ENCODE measurements around the gene TGFB3.
A peak's percentile ranks its signal among the peaks of the same experiment; 100 is the strongest.

The TGFB3 gene

DNA sequence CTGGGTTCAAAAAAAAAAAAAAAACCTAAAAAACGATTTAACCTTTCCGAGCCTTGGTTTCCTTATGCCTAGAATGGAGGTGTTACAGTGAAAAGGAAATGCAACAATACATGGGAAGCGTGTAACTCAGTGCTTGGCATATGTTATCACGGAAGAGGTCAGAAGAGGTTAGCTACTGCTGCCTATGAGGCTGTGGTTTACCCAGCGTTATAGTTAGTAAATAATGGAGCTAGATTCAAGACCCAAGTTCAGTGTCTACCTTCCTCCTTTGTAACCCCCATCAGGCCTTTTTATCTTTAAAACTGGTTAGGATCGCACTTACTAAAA lies 4.6 kb upstream of the TGFB3 start:
- no peak for DNase-seq

DNA sequence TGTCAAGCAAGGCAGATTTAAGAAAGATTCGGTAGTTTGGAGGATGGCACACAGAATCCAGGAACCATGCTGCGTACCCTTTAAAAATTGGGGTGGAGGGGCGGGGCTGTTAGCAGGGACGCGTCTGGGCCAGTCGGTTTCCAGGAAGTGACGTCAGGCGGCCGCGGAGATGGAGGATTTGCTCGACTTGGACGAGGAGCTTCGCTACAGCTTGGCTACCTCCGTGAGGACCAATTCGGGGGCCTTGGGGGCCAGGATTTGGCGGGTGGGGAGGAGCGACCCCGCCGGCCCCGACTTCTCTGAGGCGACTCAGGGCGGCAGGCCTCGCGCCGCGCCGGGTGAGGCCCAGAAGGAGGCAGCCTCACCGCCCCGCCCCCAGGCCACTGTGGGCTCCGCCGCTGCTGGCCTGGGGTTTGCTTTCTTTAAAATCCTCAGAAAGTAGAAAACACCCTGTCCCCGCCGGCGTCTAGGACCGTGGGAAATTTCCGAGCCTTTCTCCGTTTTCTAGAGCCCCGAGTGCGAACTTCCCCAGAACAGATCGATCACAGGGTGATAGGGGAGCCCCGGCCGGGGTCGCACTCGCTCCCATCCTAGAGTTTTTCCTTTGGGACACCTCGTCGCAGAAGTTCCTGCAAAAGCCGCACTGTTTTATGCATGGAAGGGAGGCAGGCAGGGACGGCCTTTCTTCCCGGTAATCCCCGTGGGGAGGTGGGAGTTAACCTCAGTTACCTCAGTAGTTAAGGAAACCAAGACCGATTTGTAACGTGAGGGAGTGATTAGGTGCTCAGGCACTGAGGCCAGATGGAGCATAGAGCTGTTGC lies 4.0 kb upstream of the TGFB3 start, which contains the start of gene IFT43:
Gene IFT43 (plus strand): TSS at position 146 of the 821 bp plus-strand sequence. CDS start 24 bp downstream, at position 170.
- DNase-seq: peak; percentile 87 to 93 (median 90)

GRCh38 chr14:75984674-75985073 lies 2.9 kb upstream of the TGFB3 start:
- DNase-seq: no peak

DNA sequence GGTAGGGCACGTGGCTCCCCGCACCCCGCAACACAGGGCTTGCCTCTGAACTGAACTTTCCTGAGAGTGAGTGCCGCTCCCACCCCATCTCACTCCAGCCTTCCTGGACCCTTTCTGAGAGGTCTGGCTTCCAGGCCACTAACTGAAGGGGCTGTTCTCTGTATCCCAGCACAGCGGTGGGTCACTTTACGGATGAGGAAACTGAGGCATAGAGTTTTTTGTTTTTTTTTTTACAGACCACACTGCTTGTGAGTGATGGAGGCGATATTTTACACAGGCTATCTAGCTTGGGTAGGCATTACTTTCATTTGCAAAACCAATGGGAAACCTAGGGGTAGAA lies 1.2 kb upstream of the TGFB3 start:
- DNase-seq: no peak

GRCh38 chr14:75982266-75983018 lies 647 bp upstream of the TGFB3 start:
- DNase-seq: peak; percentile 79 to 89 (median 84)

GRCh38 chr14:75980856-75981255 lies 939 bp downstream of the TGFB3 start:
- no peak for DNase-seq

DNA sequence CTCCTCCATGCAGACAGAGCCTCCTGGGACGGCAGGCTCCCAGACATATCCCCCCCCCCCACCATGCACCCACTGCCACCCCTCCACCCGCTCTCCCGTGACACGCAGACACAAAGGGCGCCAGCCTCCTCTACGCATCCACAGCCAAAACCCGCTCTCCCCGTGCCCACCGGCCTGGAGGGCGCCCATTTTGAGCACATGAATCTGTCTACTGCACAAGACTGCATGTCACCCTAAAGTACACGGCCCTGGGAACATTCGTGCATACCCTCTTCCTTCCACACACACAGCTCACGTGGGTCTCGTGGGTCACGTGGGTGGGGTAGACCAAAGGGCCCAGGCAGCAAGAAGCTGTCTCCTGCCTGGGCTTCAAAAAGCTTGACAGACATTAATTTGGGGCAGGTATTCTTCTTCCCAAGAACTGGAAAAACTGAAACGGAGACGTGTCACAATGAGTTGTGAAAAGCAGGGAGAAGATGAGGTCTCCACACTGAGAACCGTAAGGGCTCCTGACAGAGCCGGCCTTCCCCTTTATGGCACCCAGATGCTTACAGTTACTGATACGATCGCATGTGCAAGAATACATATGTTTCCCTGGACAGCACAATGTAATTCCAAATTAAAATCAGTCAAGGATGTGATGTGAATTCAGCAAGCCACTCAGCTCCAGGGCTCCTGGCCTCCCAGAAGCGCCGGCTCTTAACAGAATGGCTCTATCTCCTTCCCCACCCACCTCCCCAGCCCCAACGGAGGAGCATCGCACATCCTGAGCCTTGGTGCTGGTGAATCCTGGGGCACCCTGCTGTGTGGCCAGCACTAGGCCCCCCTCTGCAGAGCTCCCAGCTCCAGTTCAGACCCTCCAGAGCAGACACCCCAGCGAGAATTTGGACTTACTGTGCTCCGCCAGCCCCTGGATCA lies 1.9 kb downstream of the TGFB3 start:
- DNase-seq: no peak

GRCh38 chr14:75979071-75979571 lies 2.7 kb downstream of the TGFB3 start:
- peak in 3 of 4 experiments; percentile 21 to 48 (median 31) for DNase-seq

DNA sequence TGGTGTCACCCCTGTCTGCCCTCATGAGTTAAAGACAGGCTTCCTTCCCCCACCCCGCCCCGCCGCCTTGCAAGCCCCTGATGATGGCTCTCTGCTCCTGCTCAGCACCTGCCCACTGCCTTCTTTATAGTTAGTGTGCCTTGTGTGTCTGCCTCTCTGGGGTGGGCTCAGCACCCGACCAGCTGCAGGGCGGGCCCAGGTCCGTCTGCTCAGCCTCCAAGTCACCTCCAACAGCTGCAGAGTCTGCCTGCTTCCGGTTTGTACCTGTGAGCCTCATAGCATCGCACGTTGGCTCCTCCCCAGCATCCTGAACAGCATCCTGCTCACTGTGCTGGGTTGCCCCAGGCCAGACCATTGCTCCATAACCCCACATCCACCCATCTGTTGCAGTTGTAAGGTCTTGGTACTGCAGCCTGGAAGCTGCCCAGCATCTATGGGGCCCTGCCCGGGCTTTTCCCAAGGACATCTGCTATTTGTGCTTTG lies 3.5 kb downstream of the TGFB3 start:
- DNase-seq: no peak

GRCh38 chr14:75977582-75977943 lies 4.2 kb downstream of the TGFB3 start:
- no peak for DNase-seq

DNA sequence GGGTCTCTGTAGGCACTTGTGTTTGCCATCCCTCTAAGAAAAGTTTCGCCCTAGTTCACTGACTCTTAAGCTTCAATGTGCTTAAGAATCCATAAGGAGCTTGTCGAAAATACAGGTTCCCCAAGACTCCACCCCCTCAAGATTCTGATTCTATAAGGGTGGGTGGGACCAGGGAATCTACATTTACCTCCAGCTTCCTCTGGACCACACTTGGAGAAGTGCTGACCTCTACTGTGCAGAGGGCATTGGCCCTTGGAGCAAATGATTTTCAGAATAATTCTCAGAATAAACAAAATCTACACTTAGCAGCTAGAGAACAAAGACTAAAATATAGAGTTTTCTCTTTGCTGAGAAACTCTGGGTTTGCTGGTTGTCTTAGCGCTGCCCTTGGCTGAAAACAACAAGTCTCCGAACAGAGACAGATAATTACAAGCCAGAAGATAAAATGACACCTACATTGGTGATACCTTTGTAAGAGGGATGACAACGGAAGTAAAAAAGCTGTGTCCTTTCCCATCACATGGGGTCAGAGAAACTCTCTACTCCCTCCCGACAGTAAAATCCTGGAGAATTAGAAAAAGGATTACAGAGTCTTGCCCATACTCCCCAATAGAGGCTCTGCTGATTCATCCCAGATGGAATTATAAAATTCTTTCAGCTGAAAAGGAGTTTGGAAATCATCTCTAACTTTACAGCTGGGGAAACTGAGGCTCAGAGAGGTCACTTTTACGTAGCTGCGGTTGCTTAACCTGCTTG lies 4.8 kb downstream of the TGFB3 start:
- DNase-seq: no peak

GRCh38 chr14:75972801-75973421 lies 8.9 kb downstream of the TGFB3 start:
- no peak for DNase-seq

GRCh38 chr14:75971509-75971908 lies 10.3 kb downstream of the TGFB3 start:
- no peak for DNase-seq

DNA sequence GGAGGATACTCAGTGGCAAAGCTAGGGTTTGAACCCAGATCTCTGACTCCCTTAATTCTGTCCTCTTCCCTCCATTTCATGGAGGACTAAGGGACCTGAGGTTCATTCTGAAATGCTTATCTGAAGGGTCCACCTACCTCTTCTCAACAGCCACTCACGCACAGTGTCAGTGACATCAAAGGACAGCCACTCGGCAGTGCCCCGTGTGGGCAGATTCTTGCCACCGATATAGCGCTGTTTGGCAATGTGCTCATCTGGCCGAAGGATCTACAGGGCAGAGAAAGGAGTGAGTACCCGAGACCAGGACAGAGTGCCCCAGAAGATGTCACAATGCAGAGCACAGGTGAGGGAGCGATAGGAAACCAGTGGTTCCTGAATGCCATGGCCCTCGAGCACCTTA lies 10.8 kb downstream of the TGFB3 start:
- DNase-seq: no peak

- no peak for DNase-seq
These were observed 11.9 kb downstream of the TGFB3 start for GRCh38 chr14:75969891-75970290.

DNA sequence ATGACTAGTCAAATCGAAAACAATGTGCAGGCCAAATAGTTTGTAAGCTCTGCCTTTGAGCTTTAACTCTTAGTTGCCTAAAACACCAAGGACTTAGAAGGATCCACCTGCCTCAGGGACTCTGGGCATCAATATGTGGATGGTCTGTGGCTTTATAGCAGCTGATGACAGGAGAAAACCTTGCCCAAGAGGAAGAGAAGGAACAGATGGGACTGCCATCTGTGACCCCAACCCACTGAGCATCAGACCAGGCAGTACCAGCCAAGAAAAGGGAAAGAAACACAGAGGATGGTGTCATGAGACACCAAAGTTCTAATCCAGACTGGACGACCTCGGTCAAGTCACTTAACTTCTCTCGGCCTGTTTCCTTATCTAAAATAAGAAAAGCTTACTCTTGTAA lies 12.7 kb downstream of the TGFB3 start:
- DNase-seq: no peak

DNA sequence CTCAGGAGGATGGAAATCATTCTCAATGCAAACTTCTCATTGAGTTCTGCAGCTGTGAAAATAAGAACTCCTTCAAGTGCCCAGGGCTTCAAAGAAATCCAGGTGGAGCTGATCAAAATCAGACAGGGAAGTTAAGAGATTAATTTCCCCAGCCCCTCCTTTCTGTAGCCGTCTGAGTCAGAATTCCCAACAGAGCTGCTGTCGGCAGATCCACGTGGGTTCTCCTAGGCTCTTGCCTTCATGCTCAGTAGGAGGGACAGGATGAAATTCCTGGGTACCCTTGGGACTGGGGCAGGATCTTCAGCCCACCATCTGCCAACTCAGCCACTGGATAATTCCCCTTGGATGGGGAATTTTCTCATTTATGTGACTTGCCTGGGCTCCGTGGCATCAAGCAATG lies 13.3 kb downstream of the TGFB3 start:
- no peak for DNase-seq

GRCh38 chr14:75967866-75968265 lies 13.9 kb downstream of the TGFB3 start:
- DNase-seq: no peak

DNA sequence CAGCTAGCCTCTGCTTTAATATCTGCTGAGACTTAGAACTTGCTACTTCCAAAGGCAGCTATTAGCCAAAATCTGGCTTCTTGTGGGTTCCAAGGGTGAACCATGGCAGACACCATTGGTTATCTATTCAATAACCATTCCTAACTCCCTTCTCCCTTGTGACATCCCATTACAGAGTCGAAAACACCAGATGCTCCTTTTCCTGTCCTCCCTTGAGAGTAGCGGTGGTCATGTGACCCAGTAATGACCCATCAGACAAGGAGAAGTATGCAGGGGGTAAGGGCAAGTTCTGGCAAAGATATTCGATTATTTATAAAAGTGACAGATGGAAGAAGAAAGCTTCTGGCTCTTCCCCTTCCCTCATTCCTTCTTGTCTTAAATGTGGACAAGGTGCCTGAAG lies 20.1 kb downstream of the TGFB3 start:
- no peak for DNase-seq

DNA sequence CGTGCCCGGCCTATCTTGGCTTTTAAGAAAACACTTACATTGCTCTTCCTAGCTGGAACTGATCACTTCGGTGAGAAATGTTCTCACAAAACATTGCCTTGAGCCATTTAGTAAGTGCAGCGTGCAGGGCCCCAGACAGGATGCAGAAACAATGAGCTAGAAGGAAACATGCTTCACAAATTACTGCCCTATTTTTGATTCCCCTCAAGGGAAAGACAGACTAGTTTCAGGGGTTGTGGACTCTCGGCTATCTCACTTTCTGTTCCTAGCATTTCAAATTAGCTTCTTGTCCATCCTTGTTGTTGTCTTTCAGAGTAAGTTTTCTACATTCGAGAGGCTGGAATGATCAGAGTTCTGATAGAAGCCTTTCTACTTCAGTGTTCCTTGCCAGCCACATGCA lies 21.6 kb downstream of the TGFB3 start:
- no peak for DNase-seq

DNA sequence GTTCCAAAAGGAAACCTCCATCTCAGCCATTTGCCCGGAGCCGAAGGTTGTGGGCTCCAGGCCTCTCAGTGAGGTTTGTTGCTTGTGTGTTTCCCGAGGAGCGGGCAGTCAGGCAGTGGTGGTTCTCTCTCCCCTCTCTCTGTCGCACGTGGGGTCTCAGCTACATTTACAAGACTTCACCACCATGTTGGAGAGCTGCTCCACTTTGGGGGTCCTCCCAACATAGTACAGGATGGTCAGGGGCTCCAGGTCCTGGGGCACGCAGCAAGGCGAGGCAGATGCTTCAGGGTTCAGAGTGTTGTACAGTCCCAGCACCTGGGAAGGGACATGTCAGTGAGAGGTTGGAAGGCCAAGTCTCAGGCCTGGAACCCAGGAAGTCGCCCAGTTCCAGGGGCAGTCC lies 22.8 kb downstream of the TGFB3 start:
- DNase-seq: no peak

GRCh38 chr14:75952489-75952888 lies 29.3 kb downstream of the TGFB3 start:
- no peak for DNase-seq

All from suppressor macrophage (primary cell).